H9 (cell line): Measurements from ENCODE around the gene KLHDC8A. TPM values are rescaled to one million over a fixed set of nuclear protein-coding genes. Genes with fewer than 3 reads are reported as not detected.
A peak's percentile ranks its signal among the peaks of the same experiment; 100 is the strongest.

Source experiments
- DNase-seq: peaks from one replicate; pipeline ENCODE4 v3.0.0-alpha.2; 2017
- H2AFZ ChIP-seq: one replicate; pipeline ENCODE4 v1.6.1; 2013; ENCODE audit warnings: mild to moderate bottlenecking, low read length, control low read depth, moderate library complexity
- H2AK5ac ChIP-seq: 2 replicates; pipeline ENCODE4 v1.6.1; 2013; ENCODE audit warnings: low read length, control low read depth, mixed read lengths; ENCODE audit not compliant: insufficient read length
- H2BK120ac ChIP-seq: one replicate; pipeline ENCODE4 v1.6.1; 2013; ENCODE audit warnings: low read depth, mild to moderate bottlenecking, low read length, control low read depth, inconsistent platforms; ENCODE audit not compliant: poor library complexity, severe bottlenecking
- H2BK12ac ChIP-seq: 2 replicates; pipeline ENCODE4 v1.6.1; 2013; ENCODE audit warnings: low read length, control low read depth, mixed read lengths, low read depth; ENCODE audit not compliant: insufficient read length
- H2BK15ac ChIP-seq: 2 replicates; pipeline ENCODE4 v1.6.1; 2013; ENCODE audit warnings: low read depth, low read length, control low read depth
- H2BK20ac ChIP-seq: one replicate; pipeline ENCODE4 v1.6.1; 2013; ENCODE audit warnings: low read depth, mild to moderate bottlenecking, low read length, control low read depth, inconsistent platforms; ENCODE audit not compliant: poor library complexity, severe bottlenecking
- H2BK5ac ChIP-seq: 2 replicates; pipeline ENCODE4 v1.6.1; 2013; ENCODE audit warnings: low read length, control low read depth, mixed read lengths; ENCODE audit not compliant: insufficient read length
- H3K14ac ChIP-seq: 2 replicates; pipeline ENCODE4 v1.6.1; 2013; ENCODE audit warnings: low read length, control low read depth; ENCODE audit not compliant: insufficient read depth
- H3K18ac ChIP-seq: 2 replicates; pipeline ENCODE4 v1.6.1; 2013; ENCODE audit warnings: low read depth, mild to moderate bottlenecking, mixed read lengths, low read length, control low read depth; ENCODE audit not compliant: insufficient read length
- H3K23ac ChIP-seq: 2 replicates; pipeline ENCODE4 v1.6.1; 2013; ENCODE audit warnings: low read length, control low read depth, mixed read lengths, low read depth; ENCODE audit not compliant: insufficient read length
- H3K23me2 ChIP-seq: 2 replicates; pipeline ENCODE4 v1.6.1; 2013; ENCODE audit warnings: low read depth, mild to moderate bottlenecking, mixed read lengths, low read length, control low read depth; ENCODE audit not compliant: insufficient read length, poor library complexity, severe bottlenecking
- H3K27ac ChIP-seq: 2 replicates; pipeline ENCODE4 v1.5.1; 2013; ENCODE audit warnings: low read length, control low read depth, mixed read lengths, low read depth; ENCODE audit not compliant: insufficient read length
- H3K27me3 ChIP-seq: 2 replicates; pipeline ENCODE4 v1.6.1; 2013; ENCODE audit warnings: low read length, control low read depth, inconsistent platforms; ENCODE audit not compliant: insufficient read depth
- H3K4ac ChIP-seq: 2 replicates; pipeline ENCODE4 v1.6.1; 2013; ENCODE audit warnings: low read depth, mild to moderate bottlenecking, control low read depth, inconsistent platforms, low read length, moderate library complexity
- H3K4me1 ChIP-seq: 2 replicates; pipeline ENCODE4 v1.6.1; 2013; ENCODE audit warnings: low read length, control low read depth, inconsistent platforms; ENCODE audit not compliant: insufficient read depth
- H3K4me2 ChIP-seq: 2 replicates; pipeline ENCODE4 v1.6.1; 2013; ENCODE audit warnings: low read length, control low read depth, mixed read lengths; ENCODE audit not compliant: insufficient read length, insufficient read depth
- H3K56ac ChIP-seq: 2 replicates; pipeline ENCODE4 v1.6.1; 2013; ENCODE audit warnings: low read depth, mild to moderate bottlenecking, mixed read lengths, low read length, control low read depth; ENCODE audit not compliant: insufficient read length
- H3K79me1 ChIP-seq: 2 replicates; pipeline ENCODE4 v1.6.1; 2013; ENCODE audit warnings: low read depth, mild to moderate bottlenecking, moderate library complexity, low read length, control low read depth, inconsistent platforms; ENCODE audit not compliant: insufficient read depth, poor library complexity, severe bottlenecking
- H3K79me2 ChIP-seq: 2 replicates; pipeline ENCODE4 v1.6.1; 2013; ENCODE audit warnings: low read length, control low read depth, inconsistent platforms; ENCODE audit not compliant: insufficient read depth
- H3K9ac ChIP-seq: 2 replicates; pipeline ENCODE4 v1.6.1; 2013; ENCODE audit warnings: low read length, control low read depth, mixed read lengths; ENCODE audit not compliant: insufficient read length; ENCODE audit errors: extremely low read depth
- H3K9me3 ChIP-seq: one replicate; pipeline ENCODE4 v1.6.1; 2013; ENCODE audit warnings: low read depth, low read length, inconsistent platforms; ENCODE audit not compliant: control insufficient read depth
- H3T11ph ChIP-seq: one replicate; pipeline ENCODE4 v1.6.1; 2013; ENCODE audit warnings: mild to moderate bottlenecking, low read length, control low read depth, inconsistent platforms
- H4K20me1 ChIP-seq: one replicate; pipeline ENCODE4 v1.6.1; 2013; ENCODE audit not compliant: control insufficient read depth, insufficient read length, insufficient read depth
- H4K5ac ChIP-seq: 2 replicates; pipeline ENCODE4 v1.6.1; 2013; ENCODE audit warnings: low read depth, mild to moderate bottlenecking, mixed read lengths, low read length, control low read depth; ENCODE audit not compliant: insufficient read length
- H4K8ac ChIP-seq: replicated peaks from 2 replicates; pipeline ENCODE4 v1.6.1; 2013; ENCODE audit warnings: low read length, control low read depth, mixed read lengths, low read depth; ENCODE audit not compliant: insufficient read length
- H4K91ac ChIP-seq: 2 replicates; pipeline ENCODE4 v1.6.1; 2013; ENCODE audit warnings: low read depth, mild to moderate bottlenecking, moderate library complexity, mixed read lengths, low read length, control low read depth; ENCODE audit not compliant: insufficient read length
- H3K27ac Mint-ChIP-seq, 3 experiments: 2 replicates in 2 of 3; 3 replicates in 1 of 3; pipeline ENCODE4 v1.8.0; 2020 to 2021; ENCODE audit warnings: mixed read lengths in 3 of 3, mild to moderate bottlenecking in 1 of 3, moderate library complexity in 1 of 3
- H3K27me3 Mint-ChIP-seq: 2 replicates; pipeline ENCODE4 v1.8.0; 2021; ENCODE audit warnings: low read depth, mild to moderate bottlenecking, moderate library complexity, mixed read lengths
- H3K36me3 Mint-ChIP-seq, 3 experiments: 2 replicates in 2 of 3; 3 replicates in 1 of 3; pipeline ENCODE4 v1.8.0; 2020 to 2021; ENCODE audit warnings: low read depth in 3 of 3, mixed read lengths in 3 of 3; ENCODE audit not compliant: insufficient read depth in 1 of 3
- H3K4me1 Mint-ChIP-seq, 2 experiments: 2 replicates each; pipeline ENCODE4 v1.8.0; 2020; ENCODE audit warnings: mixed read lengths in 2 of 2
- H3K4me3 Mint-ChIP-seq, 2 experiments: 2 replicates in 1 of 2; 3 replicates in 1 of 2; pipeline ENCODE4 v1.8.0; 2020 to 2021; ENCODE audit warnings: mild to moderate bottlenecking in 2 of 2, mixed read lengths in 2 of 2, moderate library complexity in 1 of 2
- H3K9me3 Mint-ChIP-seq, 2 experiments: 2 replicates in 1 of 2; 3 replicates in 1 of 2; pipeline ENCODE4 v1.8.0; 2020; ENCODE audit warnings: mild to moderate bottlenecking in 2 of 2, mixed read lengths in 2 of 2, moderate library complexity in 1 of 2
- CTCF ChIP-seq: fragments of 200-600 bp; sonication (generic); conservative IDR thresholded peaks from 3 replicates; pipeline ENCODE4 v1.8.0; 2021; ENCODE audit warnings: antibody characterized with exemption, mild to moderate bottlenecking
- WGBS: extraction: QIAGEN DNeasy Blood & Tissue Kit; methylation state at CpG from one replicate; pipeline ENCODE4 v1.1.7; 2013; ENCODE audit warnings: missing lambda C conversion rate, low lambda C conversion rate, mixed read lengths; ENCODE audit not compliant: insufficient read length; ENCODE audit errors: extremely low coverage; 5-methylcytosine and 5-hydroxymethylcytosine counted together
- total RNA-seq: library from RNA; stranded (reverse); gene quantifications from 2 replicates; pipeline ENCODE4 v1.2.1, GENCODE V29; 2021

Gene KLHDC8A
- total RNA-seq, 1 experiment from 2014 or later = 0.96 TPM

- peaks cover 4% of the 10 kb centered on the region for H3K4me1 ChIP-seq
- H3K9ac ChIP-seq = no peak overlapping the region
- H4K5ac ChIP-seq = no peak overlapping the region
- H3K36me3 Mint-ChIP-seq = peaks cover 37 to 65% (median 63%) of the 10 kb centered on the region in 3 experiments
- H3K27me3 Mint-ChIP-seq = peaks cover 2% of the 10 kb centered on the region; the same call in 1 of the 2 replicates
- no peak overlapping the region for H2BK15ac ChIP-seq
- no peaks in the 10 kb centered on the region for H4K20me1 ChIP-seq
- peak overlapping the region; percentile 37 to 81 (median 42); a peak in 4 of 7 replicates for H3K27ac Mint-ChIP-seq
- no peaks in the 10 kb centered on the region for H3K9me3 Mint-ChIP-seq
- H2AFZ ChIP-seq = no peak overlapping the region
- no peak overlapping the region for H4K8ac ChIP-seq
- H2AK5ac ChIP-seq = no peak overlapping the region
- no peak overlapping the region for H3K27ac ChIP-seq
- H3K4me2 ChIP-seq = no peak overlapping the region
- H3K23me2 ChIP-seq = no peaks in the 10 kb centered on the region
- no peak overlapping the region for H2BK20ac ChIP-seq
- H3K56ac ChIP-seq = no peak overlapping the region
- no peak overlapping the region for H3T11ph ChIP-seq
- H3K4ac ChIP-seq = no peak overlapping the region
- no peak overlapping the region for H3K14ac ChIP-seq
- no peaks in the 10 kb centered on the region for H3K9me3 ChIP-seq
- TF ChIP-seq CTCF = no peak
- H4K91ac ChIP-seq = no peak overlapping the region
- no peaks in the 10 kb centered on the region for H3K27me3 ChIP-seq
- DNase-seq = no peak
- H3K4me1 Mint-ChIP-seq = peaks cover 45 to 46% of the 10 kb centered on the region in 2 experiments
- H2BK12ac ChIP-seq = no peak overlapping the region
- no peak overlapping the region for H3K23ac ChIP-seq
- H3K4me3 Mint-ChIP-seq = no peak overlapping the region
- H3K79me1 ChIP-seq = peaks cover 14% of the 10 kb centered on the region
- no peak overlapping the region for H2BK120ac ChIP-seq
- H3K79me2 ChIP-seq = peaks cover 10% of the 10 kb centered on the region; the same call in 1 of the 2 replicates
- WGBS = no CpG with 5 or more reads among the region's 8 CpGs
- no peak overlapping the region for H3K18ac ChIP-seq
- no peak overlapping the region for H2BK5ac ChIP-seq
These were observed 45.6 kb downstream of the KLHDC8A start for GRCh38 chr1:205310976-205311704.
